Neural progenitor cell (in vitro differentiated cells): ENCODE measurements around the gene CBLC. TPM values are rescaled to one million over a fixed set of nuclear protein-coding genes. Genes with fewer than 3 reads are reported as not detected.
A peak's percentile ranks its signal among the peaks of the same experiment; 100 is the strongest.

ENCODE experiments used
- DNase-seq: peaks from one replicate; pipeline ENCODE4 v3.0.0-alpha.2; 2016; ENCODE audit warnings: low spot score
- H2AFZ ChIP-seq: fragments of 200-600 bp; sonication (generic); replicated peaks from 2 replicates; pipeline ENCODE4 v1.6.1; 2016; ENCODE audit warnings: antibody characterized with exemption
- H3F3A ChIP-seq: fragments of 200-600 bp; sonication (generic); 2 replicates; pipeline ENCODE4 v1.6.1; 2016; ENCODE audit warnings: antibody characterized with exemption, low read depth
- H3K27ac ChIP-seq: fragments of 200-600 bp; sonication (generic); 2 replicates; pipeline ENCODE4 v1.5.1; 2016; ENCODE audit warnings: mild to moderate bottlenecking
- H3K27me3 ChIP-seq: fragments of 200-600 bp; sonication (generic); 2 replicates; pipeline ENCODE4 v1.6.1; 2016; ENCODE audit warnings: mild to moderate bottlenecking, moderate library complexity
- H3K36me3 ChIP-seq: fragments of 200-600 bp; sonication (generic); 2 replicates; pipeline ENCODE4 v1.5.1; 2016
- H3K4me1 ChIP-seq: fragments of 200-600 bp; sonication (generic); 2 replicates; pipeline ENCODE4 v1.6.1; 2016; ENCODE audit warnings: mixed run types
- H3K4me2 ChIP-seq: fragments of 200-600 bp; sonication (generic); 2 replicates; pipeline ENCODE4 v1.6.1; 2016
- H3K4me3 ChIP-seq: fragments of 200-600 bp; sonication (generic); 2 replicates; pipeline ENCODE4 v1.5.1; 2016
- H3K79me2 ChIP-seq: fragments of 200-600 bp; sonication (generic); 2 replicates; pipeline ENCODE4 v1.6.1; 2016; ENCODE audit warnings: low read depth
- H3K9ac ChIP-seq: fragments of 200-600 bp; sonication (generic); 2 replicates; pipeline ENCODE4 v1.6.1; 2016
- H3K9me3 ChIP-seq: fragments of 200-600 bp; sonication (generic); 2 replicates; pipeline ENCODE4 v1.5.1; 2016; ENCODE audit warnings: low read depth
- H4K20me1 ChIP-seq: fragments of 200-600 bp; sonication (generic); 2 replicates; pipeline ENCODE4 v1.6.1; 2016; ENCODE audit warnings: low read depth
- H3K27ac Mint-ChIP-seq: 3 replicates; pipeline ENCODE4 v1.8.0; 2021; ENCODE audit warnings: mixed read lengths
- H3K27me3 Mint-ChIP-seq: 2 replicates; pipeline ENCODE4 v1.8.0; 2022; ENCODE audit warnings: low read depth, mild to moderate bottlenecking, inconsistent platforms, moderate library complexity, mixed read lengths; ENCODE audit not compliant: insufficient read depth
- H3K36me3 Mint-ChIP-seq: 3 replicates; pipeline ENCODE4 v1.8.0; 2021; ENCODE audit warnings: mixed read lengths
- H3K4me1 Mint-ChIP-seq: 3 replicates; pipeline ENCODE4 v1.8.0; 2021; ENCODE audit warnings: mixed read lengths
- H3K4me3 Mint-ChIP-seq: 3 replicates; pipeline ENCODE4 v1.8.0; 2021; ENCODE audit warnings: mild to moderate bottlenecking, moderate library complexity, mixed read lengths
- H3K9me3 Mint-ChIP-seq: 3 replicates; pipeline ENCODE4 v1.8.0; 2020; ENCODE audit warnings: mixed read lengths
- CTCF ChIP-seq: fragments of 200-600 bp; sonication (generic); IDR thresholded peaks from 2 replicates; pipeline ENCODE4 v1.5.1; 2017; ENCODE audit warnings: antibody characterized with exemption, mild to moderate bottlenecking
- EZH2 ChIP-seq: fragments of 200-600 bp; sonication (generic); IDR thresholded peaks from 2 replicates; pipeline ENCODE4 v1.6.1; 2017; ENCODE audit warnings: antibody characterized with exemption, mild to moderate bottlenecking, moderate library complexity
- EZH2phosphoT487 ChIP-seq: fragments of 200-600 bp; sonication (generic); IDR thresholded peaks from 2 replicates; pipeline ENCODE4 v1.6.1; 2017; ENCODE audit warnings: antibody characterized with exemption
- total RNA-seq: library from RNA; depleted of rRNA; stranded (reverse); fragments of >200 nt; gene quantifications from 2 replicates; pipeline ENCODE4 v1.2.3, GENCODE V29; 2015; ENCODE audit warnings: low replicate concordance

Gene CBLC
- total RNA-seq, 1 donor from 2014 or later: 1.5 TPM

- Mint-ChIP-seq H3K36me3 (no peaks in the 10 kb centered on the region), H3K4me1 (peaks cover 4% of the 10 kb centered on the region), H3K9me3 (no peaks in the 10 kb centered on the region), H3K4me3 (no peak overlapping the region), H3K27me3 (peaks cover 2% of the 10 kb centered on the region), H3K27ac (peak overlapping the region; percentile 66)
- no peak overlapping the region for H2AFZ ChIP-seq
- H3K4me1 ChIP-seq: no peaks in the 10 kb centered on the region
- no peak for DNase-seq
- H3F3A ChIP-seq: no peaks in the 10 kb centered on the region
- H3K4me3 ChIP-seq: no peak overlapping the region
- H3K4me2 ChIP-seq: no peak overlapping the region
- no peaks in the 10 kb centered on the region for H3K79me2 ChIP-seq
- no peak overlapping the region for H3K9ac ChIP-seq
- no peak overlapping the region for H3K27ac ChIP-seq
- H3K36me3 ChIP-seq: no peaks in the 10 kb centered on the region
- no peaks in the 10 kb centered on the region for H4K20me1 ChIP-seq
- TF ChIP-seq EZH2phosphoT487 (no peak), EZH2 (no peak), CTCF (no peak)
- H3K27me3 ChIP-seq: no peaks in the 10 kb centered on the region
- H3K9me3 ChIP-seq: no peaks in the 10 kb centered on the region
Observed at GRCh38 chr19:44789943-44790483, 12.3 kb downstream of the CBLC start.

DNA sequence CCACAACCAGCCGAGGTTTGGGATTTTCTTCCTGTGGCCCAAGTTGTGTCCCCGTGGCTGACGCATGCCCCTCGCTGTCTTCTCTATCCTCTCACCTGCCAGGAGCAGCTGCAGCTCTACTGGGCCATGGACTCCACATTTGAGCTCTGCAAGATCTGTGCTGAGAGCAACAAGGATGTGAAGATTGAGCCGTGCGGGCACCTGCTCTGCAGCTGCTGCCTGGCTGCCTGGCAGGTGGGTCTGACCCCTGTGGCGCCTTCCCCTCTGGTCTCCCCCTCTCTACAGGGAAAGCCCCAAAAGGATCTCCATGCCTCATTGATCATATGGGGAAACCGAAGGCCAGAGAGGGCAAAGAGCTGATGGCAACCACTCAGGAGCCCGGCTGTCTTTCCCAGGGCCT, 14.6 kb downstream of the CBLC start:
- H4K20me1 ChIP-seq: no peaks in the 10 kb centered on the region
- H3K4me1 ChIP-seq: no peaks in the 10 kb centered on the region
- Mint-ChIP-seq H3K27ac (peak overlapping the region; percentile 77), H3K36me3 (no peaks in the 10 kb centered on the region), H3K9me3 (no peaks in the 10 kb centered on the region), H3K4me1 (peaks cover 18% of the 10 kb centered on the region), H3K4me3 (no peak overlapping the region), H3K27me3 (peaks cover 2% of the 10 kb centered on the region)
- H3K36me3 ChIP-seq: no peaks in the 10 kb centered on the region
- TF ChIP-seq CTCF: no peak
- TF ChIP-seq EZH2: no peak
- TF ChIP-seq EZH2phosphoT487: no peak
- H3K79me2 ChIP-seq: no peaks in the 10 kb centered on the region
- DNase-seq: no peak
- H2AFZ ChIP-seq: no peak overlapping the region
- H3K4me2 ChIP-seq: no peak overlapping the region
- H3K4me3 ChIP-seq: no peak overlapping the region
- no peak overlapping the region for H3K27ac ChIP-seq
- no peaks in the 10 kb centered on the region for H3K9me3 ChIP-seq
- no peak overlapping the region for H3K9ac ChIP-seq
- no peaks in the 10 kb centered on the region for H3K27me3 ChIP-seq
- peaks cover 5% of the 10 kb centered on the region for H3F3A ChIP-seq

DNA sequence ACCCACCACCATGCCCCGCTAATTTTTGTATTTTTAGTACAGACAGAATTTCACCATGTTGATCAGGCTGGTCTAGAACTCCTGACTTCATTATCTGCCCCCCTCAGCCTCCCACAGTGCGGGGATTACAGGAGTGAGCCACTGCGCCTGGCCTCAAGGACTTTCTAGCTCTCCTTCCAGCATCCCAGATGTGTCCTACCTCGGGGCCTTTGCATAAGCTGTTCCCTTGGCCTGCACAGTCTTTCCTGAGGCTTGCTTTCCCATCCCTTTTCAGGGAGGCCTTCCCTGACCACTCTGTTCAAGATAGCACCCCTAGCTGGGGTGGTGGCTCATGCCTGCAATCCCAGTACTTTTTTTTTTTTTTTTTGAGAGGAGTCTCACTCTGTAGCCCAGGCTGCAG, 16.9 kb downstream of the CBLC start:
- Histone ChIP-seq H3K9ac (no peak overlapping the region), H2AFZ (no peak overlapping the region), H3K36me3 (no peaks in the 10 kb centered on the region), H3F3A (peaks cover 5% of the 10 kb centered on the region), H3K27ac (no peak overlapping the region), H3K79me2 (no peaks in the 10 kb centered on the region), H3K9me3 (no peaks in the 10 kb centered on the region), H3K4me3 (no peak overlapping the region), H3K4me2 (no peak overlapping the region), H4K20me1 (no peaks in the 10 kb centered on the region), H3K27me3 (no peaks in the 10 kb centered on the region), H3K4me1 (no peaks in the 10 kb centered on the region)
- H3K27me3 Mint-ChIP-seq: peaks cover 2% of the 10 kb centered on the region
- no peaks in the 10 kb centered on the region for H3K36me3 Mint-ChIP-seq
- H3K27ac Mint-ChIP-seq: no peak overlapping the region
- TF ChIP-seq EZH2 (no peak), CTCF (no peak), EZH2phosphoT487 (no peak)
- H3K4me1 Mint-ChIP-seq: peaks cover 18% of the 10 kb centered on the region
- no peaks in the 10 kb centered on the region for H3K9me3 Mint-ChIP-seq
- no peak for DNase-seq
- no peak overlapping the region for H3K4me3 Mint-ChIP-seq
